ENCODE data around the gene INAVA. TPM values are rescaled to one million over a fixed set of nuclear protein-coding genes. Genes with fewer than 3 reads are reported as not detected.

The INAVA gene
- total and polyA plus RNA-seq, 9 of the 15 experiments (the other 6 are each of a cell fraction or from before 2014, with no cell fraction given), result 0.09 TPM; not detected in 8

GRCh38 chr1:200886594-200886993 is 8.1 kb upstream of the INAVA start (continued):
- TF ChIP-seq SRSF3 (IDR thresholded peaks at IDR 0.05; ENCODE audit: insufficient read depth, low read length), result no peak
- no peak for TF ChIP-seq ATF7 (IDR thresholded peaks at IDR 0.05)
- TF ChIP-seq ZBTB34 (CRISPR knock-in tag; IDR thresholded peaks at IDR 0.05), result no peak; the same call in 1 of the 2 replicates
- TF ChIP-seq ZNF449 (CRISPR knock-in tag; IDR thresholded peaks at IDR 0.05), result peak; percentile 86; the same call in 1 of the 2 replicates
- TF ChIP-seq CTCF (IDR thresholded peaks at IDR 0.05 in 2 of 3, conservative IDR thresholded peaks at IDR 0.05 in 1 of 3; ENCODE audit: insufficient read depth in 2 of 3, low read depth in 1 of 3, low read length in 3 of 3), result no peak
- TF ChIP-seq PRDM10 (IDR thresholded peaks at IDR 0.05; ENCODE audit: partially characterized antibody), result no peak
- no peak for TF ChIP-seq L3MBTL2 (IDR thresholded peaks at IDR 0.05)
- TF ChIP-seq CUX1 (CRISPR knock-in tag; IDR thresholded peaks at IDR 0.05), result peak; percentile 81; the same call in 1 of the 2 replicates
- TF ChIP-seq SMC3 (conservative IDR thresholded peaks at IDR 0.05; ENCODE audit: insufficient read depth, low read depth, low read length), result no peak
- no peak for TF ChIP-seq NRF1 (conservative IDR thresholded peaks at IDR 0.05 in 1 of 2, IDR thresholded peaks at IDR 0.05 in 1 of 2)
- TF ChIP-seq NR0B1 (IDR thresholded peaks at IDR 0.05; ENCODE audit: partially characterized antibody), result no peak
